Lung (tissue), 12 donors: ENCODE data around the gene TOX2. TPM values are rescaled to one million over a fixed set of nuclear protein-coding genes. Genes with fewer than 3 reads are reported as not detected.

Source experiments
- ATAC-seq: fragments of 200-7000 bp; cut with Tn5 transposase; one replicate; pipeline ENCODE4 v1.9.1; 2020; ENCODE audit warnings: moderate number of reproducible peaks; ENCODE audit not compliant: insufficient read depth, low FRiP score
- DNase-seq, 3 donors: peaks; one replicate each; pipeline ENCODE4 v3.0.0-alpha.2; 2013 to 2017
- H3K27ac ChIP-seq, 2 donors: one replicate each; pipeline ENCODE4 v1.5.1; 2013; ENCODE audit warnings: mild to moderate bottlenecking in 2 of 2, moderate library complexity in 2 of 2, control low read depth in 1 of 2, inconsistent platforms in 1 of 2, low read depth in 1 of 2, low read length in 1 of 2
- H3K27me3 ChIP-seq, 3 donors: one replicate each; pipeline ENCODE4 v1.5.1; 2013; ENCODE audit warnings: low read length in 2 of 3; ENCODE audit not compliant: control insufficient read depth in 3 of 3, insufficient read depth in 3 of 3
- H3K36me3 ChIP-seq, 4 donors: one replicate each; pipeline ENCODE4 v1.5.1; 2013; ENCODE audit warnings: low read length in 4 of 4, mild to moderate bottlenecking in 1 of 4, moderate library complexity in 1 of 4; ENCODE audit not compliant: control insufficient read depth in 4 of 4, insufficient read depth in 4 of 4
- H3K4me1 ChIP-seq, 5 donors: one replicate each; pipeline ENCODE4 v1.5.1; 2013; ENCODE audit warnings: low read length in 5 of 5, mild to moderate bottlenecking in 2 of 5, moderate library complexity in 1 of 5; ENCODE audit not compliant: control insufficient read depth in 5 of 5, insufficient read depth in 5 of 5
- H3K4me3 ChIP-seq: one replicate; pipeline ENCODE4 v1.5.1; 2013; ENCODE audit warnings: mild to moderate bottlenecking, control low read depth, moderate library complexity
- H3K9ac ChIP-seq, 2 donors: one replicate each; pipeline ENCODE4 v1.5.1; 2013; ENCODE audit warnings: low read length in 2 of 2, control low read depth in 1 of 2; ENCODE audit not compliant: insufficient read depth in 1 of 2
- H3K9me3 ChIP-seq, 4 donors: one replicate each; pipeline ENCODE4 v1.5.1; 2013; ENCODE audit warnings: low read length in 3 of 4, mild to moderate bottlenecking in 1 of 4, moderate library complexity in 1 of 4; ENCODE audit not compliant: control insufficient read depth in 4 of 4, insufficient read depth in 3 of 4
- CTCF ChIP-seq: IDR thresholded peaks from 2 replicates; pipeline ENCODE4 v1.5.1; 2012; ENCODE audit warnings: mild to moderate bottlenecking; ENCODE audit errors: control extremely low read depth, extremely low read depth
- WGBS, 2 donors: extraction: QIAGEN DNeasy Blood & Tissue Kit; methylation state at CpG; one replicate each; pipeline ENCODE4 v1.1.7; 2013; 5-methylcytosine and 5-hydroxymethylcytosine counted together
- polyA plus RNA-seq, 2 donors: library from polyadenylated mRNA; stranded (reverse); fragments of 200-250 nt; gene quantifications; one replicate each; pipeline ENCODE4 v1.2.1, GENCODE V29; 2013
- total RNA-seq, 2 donors: library from RNA; depleted of rRNA in 1 of 2; stranded (reverse); fragments of >200 nt in 1 of 2; gene quantifications; one replicate each; pipeline ENCODE4 v1.2.1, GENCODE V29; 2014 to 2021
- donor health status: control.
- donor health status: control.
- donor health status: Bipolar disorder and iron deficiency.
- donor health status: healthy.
- donor health status: DM: yes; HTN: yes; CAD: no.

Gene TOX2
- total and polyA plus RNA-seq, 4 donors: 12.0 to 25.5 (median 16.6) TPM

DNA sequence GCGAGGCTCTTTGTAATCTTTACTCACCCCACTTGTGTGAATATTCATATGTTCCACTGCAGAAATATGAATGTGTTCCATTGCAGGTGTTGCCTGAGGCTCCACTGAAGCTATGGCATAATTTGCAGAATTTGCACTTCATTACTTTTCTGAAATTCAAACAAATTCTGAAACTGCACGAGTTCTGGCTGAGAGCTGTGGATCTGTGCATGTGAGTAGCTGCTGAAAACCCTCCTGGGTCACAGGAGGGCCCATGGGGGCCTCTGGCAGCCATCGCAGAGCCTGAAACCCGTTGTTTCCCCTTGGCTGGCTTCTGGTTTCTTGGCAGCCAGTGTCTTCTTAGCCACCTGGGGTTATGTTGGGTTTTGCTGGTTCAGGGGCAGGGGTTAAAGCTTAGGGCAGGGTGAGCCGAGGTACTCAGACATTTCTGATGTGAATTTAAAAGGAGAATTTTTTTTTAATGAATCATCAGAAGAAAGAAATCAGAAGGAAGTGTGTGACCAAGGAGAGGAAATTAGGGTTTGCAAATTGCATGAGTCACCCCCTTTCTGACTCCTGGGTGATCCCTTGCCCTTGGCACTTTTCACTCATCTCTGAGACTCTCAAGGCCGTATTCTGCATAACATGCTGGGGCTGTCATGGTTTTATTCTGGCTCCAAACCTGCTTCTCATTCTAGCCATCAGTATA, 40.6 kb downstream of the TOX2 start:
- peak; percentile 30 to 84 (median 72) for DNase-seq
- peak; percentile 76 for ATAC-seq
- H3K4me3 ChIP-seq: no peak overlapping the region
- no peaks in the 10 kb centered on the region for H3K27me3 ChIP-seq
- H3K9me3 ChIP-seq: no peaks in the 10 kb centered on the region
- no peak overlapping the region for H3K9ac ChIP-seq
- no peak for TF ChIP-seq CTCF
- no peaks in the 10 kb centered on the region for H3K36me3 ChIP-seq
- WGBS, 2 donors: 15 to 16% methylated on average over 6 of the region's 6 CpGs
- H3K27ac ChIP-seq: peak overlapping the region in 1 of 2 donors; percentile 34
- peaks cover 0 to 41% (median 23%) of the 10 kb centered on the region in 5 donors for H3K4me1 ChIP-seq

- WGBS, 2 donors: 70 to 77% methylated on average over 8 of the region's 8 CpGs
- Histone ChIP-seq H3K27me3 (no peaks in the 10 kb centered on the region), H3K4me3 (no peak overlapping the region), H3K9me3 (no peaks in the 10 kb centered on the region), H3K27ac (peak overlapping the region in 1 of 2 donors; percentile 57), H3K9ac (no peak overlapping the region), H3K4me1 (peaks cover 0 to 41% (median 23%) of the 10 kb centered on the region in 5 donors), H3K36me3 (no peaks in the 10 kb centered on the region)
- ATAC-seq (no peak), DNase-seq (no peak)
- no peak for TF ChIP-seq CTCF
Measured at GRCh38 chr20:43955750-43956191, 41.1 kb downstream of the TOX2 start.

- no peak overlapping the region for H3K27ac ChIP-seq
- no peak overlapping the region for H3K9ac ChIP-seq
- no peak for ATAC-seq
- H3K4me3 ChIP-seq: no peak overlapping the region
- H3K4me1 ChIP-seq: peaks cover 0 to 52% (median 25%) of the 10 kb centered on the region in 5 donors
- no peaks in the 10 kb centered on the region for H3K36me3 ChIP-seq
- no peaks in the 10 kb centered on the region for H3K9me3 ChIP-seq
- no peak for DNase-seq
- 63 to 76% methylated on average over 3 of the region's 3 CpGs for WGBS, 2 donors
- TF ChIP-seq CTCF: no peak
- H3K27me3 ChIP-seq: no peaks in the 10 kb centered on the region
Measured at GRCh38 chr20:43957392-43957791, 42.7 kb downstream of the TOX2 start.
